Measurements from ENCODE around the gene ULK4.
"Not testable (repeated sequence)": the region's sequence is repeated elsewhere in the genome, so short reads cannot be mapped to it uniquely, and the experiment has no call there.

ULK4 gene

DNA sequence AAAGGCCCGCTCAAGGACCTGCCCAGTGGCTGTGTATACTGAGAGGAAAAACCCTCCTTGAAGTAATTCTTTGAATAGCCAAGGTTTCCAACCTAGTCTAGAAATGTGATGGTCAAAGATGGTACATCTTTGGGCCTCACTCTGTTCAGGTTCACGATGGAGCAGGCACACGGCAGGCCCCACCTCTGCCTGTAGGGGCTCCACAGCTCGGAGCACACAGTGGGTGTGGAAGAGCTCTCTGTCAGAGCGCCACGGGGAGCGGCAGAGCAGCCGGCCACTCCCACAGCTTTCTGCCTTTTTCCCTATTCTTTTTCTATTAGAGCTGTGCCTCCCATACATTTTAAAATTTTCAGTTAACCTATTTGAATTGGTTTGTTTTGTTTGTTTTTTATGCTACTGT is 673.1 kb downstream of the ULK4 start:
- Histone ChIP-seq H3K4me1 (ENCODE audit: insufficient read depth, low read length) (no peaks in the 10 kb centered on the region), H3K9me3 (ENCODE audit: control insufficient read depth, insufficient read depth, low read length) (no peaks in the 10 kb centered on the region), H3K36me3 (ENCODE audit: insufficient read depth, low read length) (no peaks in the 10 kb centered on the region), H3K9ac (ENCODE audit: low read depth, low read length) (no peak overlapping the region)

DNA sequence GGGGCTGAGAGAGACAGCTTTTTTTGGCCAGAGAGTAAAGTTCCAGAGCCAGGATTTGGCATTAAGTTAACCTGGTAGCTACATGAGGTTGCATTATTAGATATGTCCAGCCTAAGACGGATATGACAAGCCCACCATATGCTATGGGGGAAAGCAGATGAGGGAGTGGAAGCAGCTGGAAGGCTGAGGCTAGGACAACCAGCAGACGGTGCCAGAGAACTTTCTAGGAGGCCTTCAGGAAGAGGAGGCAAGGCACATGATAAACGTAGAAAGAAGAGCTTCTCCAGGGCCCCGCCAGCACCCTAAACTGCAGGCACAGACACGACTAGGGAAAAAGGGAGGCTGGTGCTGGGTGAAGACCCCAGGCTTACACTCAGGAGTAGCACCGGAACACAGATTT is 675.6 kb downstream of the ULK4 start:
- H3K9ac ChIP-seq (ENCODE audit: low read depth, low read length) = no peak overlapping the region
- H3K36me3 ChIP-seq (ENCODE audit: insufficient read depth, low read length) = no peaks in the 10 kb centered on the region
- no peaks in the 10 kb centered on the region for H3K9me3 ChIP-seq (ENCODE audit: control insufficient read depth, insufficient read depth, low read length)
- no peaks in the 10 kb centered on the region for H3K4me1 ChIP-seq (ENCODE audit: insufficient read depth, low read length)

DNA sequence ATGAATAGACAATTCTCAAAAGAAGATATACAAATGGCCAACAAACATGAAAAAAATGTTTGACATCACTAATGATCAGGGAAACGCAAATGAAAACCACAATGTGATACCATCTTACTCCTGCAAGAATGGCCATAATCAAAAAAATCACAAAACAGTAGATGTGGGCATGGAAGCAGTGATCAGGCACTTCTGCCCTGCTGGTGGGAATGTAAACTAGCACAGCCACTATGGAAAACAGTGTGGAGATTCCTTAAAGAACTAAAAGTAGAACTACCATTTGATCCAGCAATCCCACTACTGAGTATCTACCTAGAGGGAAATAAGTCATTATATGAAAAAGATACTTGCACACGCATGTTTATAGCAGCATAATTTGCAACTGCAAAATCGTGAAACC is 677.0 kb downstream of the ULK4 start:
- H3K36me3 ChIP-seq (ENCODE audit: insufficient read depth, low read length); H3K9me3 ChIP-seq (ENCODE audit: control insufficient read depth, insufficient read depth, low read length); H3K4me1 ChIP-seq (ENCODE audit: insufficient read depth, low read length); H3K9ac ChIP-seq (ENCODE audit: low read depth, low read length): not testable (repeated sequence)

DNA sequence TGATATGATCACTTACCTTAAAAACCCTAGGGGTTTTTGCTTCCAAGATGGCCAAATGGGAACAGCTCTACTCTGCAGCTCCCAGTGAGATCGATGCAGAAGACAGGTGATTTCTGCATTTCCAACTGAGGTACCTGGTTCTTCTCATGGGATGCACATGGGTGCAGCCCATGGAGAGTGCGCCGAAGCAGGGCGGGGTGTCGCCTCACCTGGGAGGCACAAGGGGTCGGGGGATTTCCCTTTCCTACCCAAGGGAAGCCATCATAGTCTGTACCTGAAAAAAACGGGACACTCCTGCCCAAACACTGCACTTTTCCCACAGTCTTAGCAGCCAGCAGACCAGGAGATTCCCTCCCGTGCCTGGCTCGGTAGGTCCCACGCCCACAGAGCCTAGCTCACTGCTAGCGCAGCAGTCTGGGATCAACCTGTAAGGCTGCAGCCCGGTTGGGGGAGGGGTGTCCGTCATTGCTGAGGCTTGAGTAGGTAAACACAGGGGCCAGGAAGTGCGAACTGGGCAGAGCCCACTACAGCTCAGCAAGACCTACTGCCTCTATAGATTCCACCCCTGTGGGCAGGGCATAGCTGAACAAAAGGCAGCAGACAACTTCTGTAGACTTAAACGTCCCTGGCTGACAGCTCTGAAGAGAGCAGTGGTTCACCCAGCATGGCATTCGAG is 684.0 kb downstream of the ULK4 start:
- Histone ChIP-seq H3K9ac (ENCODE audit: low read depth, low read length) (peak overlapping the region; percentile 47; the same call in 1 of the 2 replicates), H3K36me3 (ENCODE audit: insufficient read depth, low read length) (no peaks in the 10 kb centered on the region), H3K9me3 (ENCODE audit: control insufficient read depth, insufficient read depth, low read length) (no peaks in the 10 kb centered on the region), H3K4me1 (ENCODE audit: insufficient read depth, low read length) (peaks cover 9% of the 10 kb centered on the region; the same call in 1 of the 2 replicates)

DNA sequence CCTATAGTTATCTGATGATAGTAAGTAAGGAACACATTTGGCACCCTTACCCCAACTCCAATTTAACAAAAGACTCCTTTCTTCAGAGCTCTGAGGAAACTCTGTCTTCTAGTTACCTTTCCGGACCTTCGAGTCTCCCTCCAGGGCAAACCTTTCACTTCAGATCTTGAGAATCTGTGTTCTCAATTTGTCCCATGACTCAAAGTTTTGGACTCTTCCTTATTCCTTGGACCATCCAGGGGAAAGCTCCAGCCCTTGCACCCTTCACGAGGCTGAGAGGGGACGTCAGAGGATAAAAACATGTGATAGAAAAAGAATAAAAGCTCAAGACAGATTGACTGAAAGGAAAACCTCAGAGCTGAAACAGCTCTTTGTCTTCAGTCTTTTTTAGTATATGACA is 685.7 kb downstream of the ULK4 start:
- Histone ChIP-seq H3K4me1 (ENCODE audit: insufficient read depth, low read length) (peaks cover 9% of the 10 kb centered on the region; the same call in 1 of the 2 replicates), H3K9me3 (ENCODE audit: control insufficient read depth, insufficient read depth, low read length) (no peaks in the 10 kb centered on the region), H3K36me3 (ENCODE audit: insufficient read depth, low read length) (no peaks in the 10 kb centered on the region), H3K9ac (ENCODE audit: low read depth, low read length) (no peak overlapping the region)

DNA sequence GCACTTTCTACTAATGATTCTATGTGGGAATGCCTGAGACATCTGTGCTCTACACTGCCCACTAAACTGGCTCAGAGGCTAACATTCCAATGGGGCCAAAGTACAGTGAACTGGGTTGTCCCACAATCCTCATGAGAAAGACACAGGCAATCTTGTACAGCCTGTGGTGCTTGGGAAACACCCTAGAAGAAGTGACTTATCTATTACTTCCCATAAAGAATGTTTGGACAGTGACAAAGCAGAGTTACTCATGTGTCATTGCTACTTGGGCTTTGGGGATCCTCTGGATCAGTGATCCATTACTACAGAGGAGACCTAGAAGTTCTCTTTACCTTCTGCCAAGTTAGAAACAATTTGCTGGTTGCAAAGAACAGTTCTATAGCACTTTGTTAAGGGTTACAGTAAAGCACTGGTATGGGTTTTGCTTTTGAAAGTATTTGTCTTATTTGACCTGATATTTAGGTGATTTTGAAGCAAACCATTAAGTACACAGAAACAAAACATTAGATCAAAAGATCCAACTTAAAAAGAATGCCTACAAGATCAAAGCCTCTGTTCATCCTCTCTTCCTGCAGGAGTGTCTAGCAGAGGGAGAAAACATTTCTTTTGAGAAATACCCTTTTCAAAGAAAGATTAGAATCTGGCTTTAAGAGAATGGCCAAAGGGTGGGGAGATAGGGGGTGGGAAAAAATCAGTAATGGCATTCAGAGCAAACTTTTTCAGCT is 686.8 kb downstream of the ULK4 start:
- H3K4me1 ChIP-seq (ENCODE audit: insufficient read depth, low read length) = peaks cover 9% of the 10 kb centered on the region; the same call in 1 of the 2 replicates
- no peaks in the 10 kb centered on the region for H3K36me3 ChIP-seq (ENCODE audit: insufficient read depth, low read length)
- no peak overlapping the region for H3K9ac ChIP-seq (ENCODE audit: low read depth, low read length)
- H3K9me3 ChIP-seq (ENCODE audit: control insufficient read depth, insufficient read depth, low read length) = no peaks in the 10 kb centered on the region

DNA sequence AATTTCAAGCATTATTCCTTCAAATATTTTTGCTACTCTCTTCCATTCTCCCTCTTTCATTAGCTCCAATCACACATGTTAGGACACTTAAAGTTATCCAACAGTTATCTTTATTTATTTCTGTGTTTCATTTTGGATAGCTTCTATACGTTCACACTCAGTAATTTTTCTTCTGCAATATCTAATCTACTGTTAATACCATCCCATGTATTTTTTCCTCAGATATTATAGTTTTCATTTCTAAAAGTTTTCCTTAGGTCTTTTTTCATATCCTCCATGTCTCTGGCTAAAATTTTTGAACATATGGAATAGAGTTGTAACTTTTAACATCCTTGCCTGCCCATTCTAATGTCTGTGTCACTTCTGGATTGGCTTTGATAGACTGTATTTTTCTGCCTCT is 689.2 kb downstream of the ULK4 start:
- H3K4me1 ChIP-seq (ENCODE audit: insufficient read depth, low read length) = peaks cover under 1% of the 10 kb centered on the region; the same call in 1 of the 2 replicates
- no peaks in the 10 kb centered on the region for H3K9me3 ChIP-seq (ENCODE audit: control insufficient read depth, insufficient read depth, low read length)
- no peaks in the 10 kb centered on the region for H3K36me3 ChIP-seq (ENCODE audit: insufficient read depth, low read length)
- no peak overlapping the region for H3K9ac ChIP-seq (ENCODE audit: low read depth, low read length)

DNA sequence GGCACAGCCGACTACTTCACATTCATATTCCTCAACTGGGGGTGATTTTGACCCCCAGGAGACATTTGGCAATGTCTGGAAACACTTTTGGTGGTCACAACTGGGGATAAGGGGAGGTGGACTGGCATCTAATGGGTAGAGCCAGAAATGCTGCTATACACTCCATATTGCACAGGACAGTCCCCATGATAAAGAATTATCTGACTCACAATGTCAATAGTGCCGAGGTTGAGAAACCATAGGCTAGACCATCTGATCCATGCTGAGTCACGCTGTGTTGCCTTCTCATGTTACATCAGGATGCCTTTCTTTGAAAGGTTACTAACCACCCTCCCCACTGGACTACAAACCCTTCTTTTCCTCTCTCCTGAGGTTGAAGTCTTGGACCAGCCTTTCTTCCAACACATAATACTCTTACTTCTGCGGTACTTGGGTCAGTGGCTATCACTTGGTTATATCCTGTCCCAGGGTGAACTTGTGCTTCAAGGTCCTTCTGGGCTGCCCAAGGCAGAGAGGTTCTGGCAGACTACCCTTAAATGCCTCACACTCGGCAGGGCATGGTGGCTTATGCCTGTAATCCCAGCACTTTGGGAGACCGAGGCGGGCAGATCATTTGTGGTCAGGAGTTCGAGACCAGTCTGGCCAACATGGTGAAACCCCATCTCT is 693.8 kb downstream of the ULK4 start:
- Histone ChIP-seq H3K9ac (ENCODE audit: low read depth, low read length) (no peak overlapping the region), H3K4me1 (ENCODE audit: insufficient read depth, low read length) (no peaks in the 10 kb centered on the region), H3K36me3 (ENCODE audit: insufficient read depth, low read length) (no peaks in the 10 kb centered on the region), H3K9me3 (ENCODE audit: control insufficient read depth, insufficient read depth, low read length) (no peaks in the 10 kb centered on the region)

DNA sequence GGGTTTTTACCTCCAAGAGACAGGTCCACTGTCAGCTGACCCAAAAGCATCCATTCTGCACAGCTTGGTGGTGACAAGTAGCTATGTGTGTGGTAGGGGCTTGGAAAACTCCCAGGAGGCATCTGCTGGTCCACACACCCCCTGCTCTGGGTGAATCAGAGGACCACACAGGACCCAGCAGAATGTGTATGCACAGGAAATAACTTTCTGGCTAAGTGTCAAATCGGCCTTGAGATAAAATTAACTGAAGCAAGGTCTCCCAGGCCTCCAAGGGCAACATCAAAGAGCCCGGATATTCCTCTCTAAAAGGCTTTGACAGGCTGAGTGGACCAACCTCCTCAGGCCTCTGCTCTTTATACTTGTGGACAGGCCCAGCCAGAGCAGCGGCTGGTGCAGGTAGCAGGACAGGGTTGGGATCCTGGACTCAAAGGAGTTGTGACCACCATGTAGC is 696.1 kb downstream of the ULK4 start:
- Histone ChIP-seq H3K4me1 (ENCODE audit: insufficient read depth, low read length) (no peaks in the 10 kb centered on the region), H3K9ac (ENCODE audit: low read depth, low read length) (no peak overlapping the region), H3K36me3 (ENCODE audit: insufficient read depth, low read length) (no peaks in the 10 kb centered on the region), H3K9me3 (ENCODE audit: control insufficient read depth, insufficient read depth, low read length) (no peaks in the 10 kb centered on the region)

DNA sequence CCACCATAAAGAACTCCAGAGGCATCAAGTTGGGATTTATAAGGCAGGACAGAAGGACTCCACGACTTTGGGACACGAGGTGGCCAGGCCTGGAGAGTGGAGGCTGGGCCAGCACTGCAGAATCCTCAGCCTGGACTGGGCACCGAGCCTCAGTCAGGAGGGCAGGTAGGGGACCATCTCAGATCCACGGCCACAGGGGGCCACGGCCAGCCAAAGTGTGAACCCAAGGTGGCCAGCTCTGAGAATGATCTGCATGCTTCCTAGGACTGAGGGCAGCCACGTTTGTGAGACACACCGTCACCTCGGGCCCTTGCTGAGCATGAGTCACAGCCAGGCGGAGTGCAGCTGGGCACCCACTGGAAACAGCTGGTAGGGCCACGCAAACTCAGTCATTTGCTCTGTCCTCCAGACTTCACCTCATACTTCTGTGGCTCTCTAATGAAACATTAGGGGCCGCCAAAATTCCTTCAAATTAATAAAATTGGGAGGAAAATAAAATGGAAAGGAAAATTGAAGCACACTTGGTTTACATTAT is 696.8 kb downstream of the ULK4 start:
- Histone ChIP-seq H3K4me1 (ENCODE audit: insufficient read depth, low read length) (no peaks in the 10 kb centered on the region), H3K9me3 (ENCODE audit: control insufficient read depth, insufficient read depth, low read length) (no peaks in the 10 kb centered on the region), H3K36me3 (ENCODE audit: insufficient read depth, low read length) (no peaks in the 10 kb centered on the region), H3K9ac (ENCODE audit: low read depth, low read length) (no peak overlapping the region)

DNA sequence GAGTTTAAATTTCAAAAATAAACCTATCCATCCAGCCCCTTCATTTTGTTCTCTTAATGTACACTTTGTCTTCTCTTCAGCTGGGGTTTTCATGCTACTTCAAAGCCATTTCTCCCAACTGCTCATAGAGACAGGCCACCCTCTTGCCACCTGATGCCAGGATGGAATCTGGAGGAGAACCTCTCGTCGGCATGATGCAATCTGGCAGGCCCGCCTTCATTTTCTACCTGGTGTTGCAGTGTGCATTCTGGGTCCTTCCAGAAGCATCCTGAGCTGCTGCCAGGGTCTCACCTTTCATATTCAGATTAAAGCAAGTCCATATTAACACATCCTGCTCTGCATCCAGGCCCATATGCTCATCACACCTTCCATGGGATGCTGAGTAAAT is 701.8 kb downstream of the ULK4 start:
- Histone ChIP-seq H3K4me1 (ENCODE audit: insufficient read depth, low read length) (no peaks in the 10 kb centered on the region), H3K36me3 (ENCODE audit: insufficient read depth, low read length) (no peaks in the 10 kb centered on the region), H3K9me3 (ENCODE audit: control insufficient read depth, insufficient read depth, low read length) (no peaks in the 10 kb centered on the region), H3K9ac (ENCODE audit: low read depth, low read length) (no peak overlapping the region)

DNA sequence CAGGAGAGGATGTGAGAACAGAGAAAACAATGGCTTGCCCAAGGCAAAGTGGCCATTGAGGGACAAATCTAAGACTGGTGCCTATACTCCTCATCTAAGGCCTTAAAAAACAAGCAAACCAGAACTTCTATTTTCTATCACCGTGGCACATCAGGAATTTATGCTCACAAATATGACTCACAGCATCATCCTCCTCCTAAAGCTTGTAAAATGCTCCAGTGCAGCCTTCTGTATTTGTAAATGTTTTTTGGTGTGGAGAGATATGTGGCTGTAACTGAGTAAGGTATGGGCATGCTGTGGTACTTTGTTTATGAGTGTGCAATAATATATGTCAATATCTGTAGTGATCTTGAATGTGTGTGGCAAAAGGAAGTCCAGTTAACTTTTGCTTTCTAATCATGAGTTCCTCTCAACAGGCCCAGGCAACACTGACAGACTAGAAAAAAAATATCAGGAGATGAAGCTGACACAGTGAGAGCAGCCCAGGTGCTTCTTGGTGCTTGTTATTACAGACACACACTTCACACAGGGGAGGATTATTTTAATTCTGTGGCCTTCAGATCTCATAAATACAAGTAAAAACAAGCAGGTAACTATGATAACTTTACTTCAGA is 702.3 kb downstream of the ULK4 start:
- Histone ChIP-seq H3K36me3 (ENCODE audit: insufficient read depth, low read length) (no peaks in the 10 kb centered on the region), H3K9me3 (ENCODE audit: control insufficient read depth, insufficient read depth, low read length) (no peaks in the 10 kb centered on the region), H3K4me1 (ENCODE audit: insufficient read depth, low read length) (no peaks in the 10 kb centered on the region), H3K9ac (ENCODE audit: low read depth, low read length) (no peak overlapping the region)

DNA sequence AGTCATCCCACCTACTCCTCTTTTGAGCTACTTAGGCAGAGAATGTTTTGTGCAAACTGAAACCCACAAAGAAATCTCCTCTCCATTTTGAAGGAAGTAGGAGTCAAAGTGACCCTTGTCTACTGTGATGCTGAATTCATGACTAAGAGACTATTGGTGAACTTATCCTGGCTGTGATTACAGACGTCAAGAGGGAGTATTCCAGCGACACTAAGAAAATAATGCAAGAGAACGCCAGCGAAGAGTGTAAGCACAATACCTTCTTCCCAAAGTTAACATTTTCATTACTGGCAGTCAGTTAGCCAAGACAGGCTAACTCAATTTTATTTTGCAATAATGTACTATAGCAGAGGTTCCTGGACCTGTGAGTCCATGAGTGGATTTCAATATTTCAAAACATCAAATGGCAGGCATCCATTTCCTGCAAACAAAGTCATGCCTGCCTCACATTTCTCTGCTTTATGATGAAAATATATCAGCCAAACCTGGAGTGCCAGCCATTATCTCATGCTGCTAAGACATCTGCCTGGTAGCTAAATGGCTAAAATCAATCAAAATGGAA is 703.6 kb downstream of the ULK4 start:
- Histone ChIP-seq H3K36me3 (ENCODE audit: insufficient read depth, low read length) (no peaks in the 10 kb centered on the region), H3K4me1 (ENCODE audit: insufficient read depth, low read length) (no peaks in the 10 kb centered on the region), H3K9ac (ENCODE audit: low read depth, low read length) (no peak overlapping the region), H3K9me3 (ENCODE audit: control insufficient read depth, insufficient read depth, low read length) (no peaks in the 10 kb centered on the region)

DNA sequence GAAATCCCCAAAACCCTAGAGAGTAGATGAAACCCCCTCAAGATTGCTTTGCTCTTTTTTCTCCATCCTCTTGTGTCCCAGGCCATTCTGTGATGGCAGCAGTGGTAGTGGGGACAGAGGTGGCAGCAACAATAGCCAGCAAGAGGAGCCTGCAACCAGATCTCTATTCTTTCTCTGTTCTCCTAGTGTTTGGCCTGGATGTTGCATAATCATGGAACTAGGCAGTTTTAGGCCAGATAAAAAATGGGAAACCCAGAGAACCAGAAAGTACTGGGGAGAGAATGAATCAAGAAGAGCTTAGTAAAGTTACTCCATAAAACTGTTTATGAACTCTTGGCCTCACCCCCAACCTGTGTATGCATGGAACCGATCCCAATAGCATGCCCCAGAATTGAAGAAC is 710.3 kb downstream of the ULK4 start:
- Histone ChIP-seq H3K4me1 (ENCODE audit: insufficient read depth, low read length) (no peaks in the 10 kb centered on the region), H3K9ac (ENCODE audit: low read depth, low read length) (no peak overlapping the region), H3K36me3 (ENCODE audit: insufficient read depth, low read length) (no peaks in the 10 kb centered on the region), H3K9me3 (ENCODE audit: control insufficient read depth, insufficient read depth, low read length) (no peaks in the 10 kb centered on the region)
